ENCODE data around the gene KRT77.

Gene KRT77

GRCh38 chr12:52648012-52648550, 55.2 kb downstream of the KRT77 start:
- TF ChIP-seq, protein P1, sequence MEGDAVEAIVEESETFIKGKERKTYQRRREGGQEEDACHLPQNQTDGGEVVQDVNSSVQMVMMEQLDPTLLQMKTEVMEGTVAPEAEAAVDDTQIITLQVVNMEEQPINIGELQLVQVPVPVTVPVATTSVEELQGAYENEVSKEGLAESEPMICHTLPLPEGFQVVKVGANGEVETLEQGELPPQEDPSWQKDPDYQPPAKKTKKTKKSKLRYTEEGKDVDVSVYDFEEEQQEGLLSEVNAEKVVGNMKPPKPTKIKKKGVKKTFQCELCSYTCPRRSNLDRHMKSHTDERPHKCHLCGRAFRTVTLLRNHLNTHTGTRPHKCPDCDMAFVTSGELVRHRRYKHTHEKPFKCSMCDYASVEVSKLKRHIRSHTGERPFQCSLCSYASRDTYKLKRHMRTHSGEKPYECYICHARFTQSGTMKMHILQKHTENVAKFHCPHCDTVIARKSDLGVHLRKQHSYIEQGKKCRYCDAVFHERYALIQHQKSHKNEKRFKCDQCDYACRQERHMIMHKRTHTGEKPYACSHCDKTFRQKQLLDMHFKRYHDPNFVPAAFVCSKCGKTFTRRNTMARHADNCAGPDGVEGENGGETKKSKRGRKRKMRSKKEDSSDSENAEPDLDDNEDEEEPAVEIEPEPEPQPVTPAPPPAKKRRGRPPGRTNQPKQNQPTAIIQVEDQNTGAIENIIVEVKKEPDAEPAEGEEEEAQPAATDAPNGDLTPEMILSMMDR (IDR thresholded peaks at IDR 0.05; ENCODE audit: extremely low read depth, missing control alignments), result no peak

GRCh38 chr12:52647601-52648000, 55.7 kb downstream of the KRT77 start:
- DNase-seq (ENCODE audit: low spot score), result no peak
- TF ChIP-seq, protein P1 (IDR thresholded peaks at IDR 0.05; ENCODE audit: extremely low read depth, missing control alignments), result no peak

More at GRCh38 chr12:52648012-52648550, 55.2 kb downstream of the KRT77 start:
- DNase-seq (ENCODE audit: low spot score), result no peak

- no peak for DNase-seq (ENCODE audit: low spot score)
- TF ChIP-seq, protein P1 (IDR thresholded peaks at IDR 0.05; ENCODE audit: extremely low read depth, missing control alignments), result no peak
Observed at GRCh38 chr12:52646613-52647012, 56.7 kb downstream of the KRT77 start.

DNA sequence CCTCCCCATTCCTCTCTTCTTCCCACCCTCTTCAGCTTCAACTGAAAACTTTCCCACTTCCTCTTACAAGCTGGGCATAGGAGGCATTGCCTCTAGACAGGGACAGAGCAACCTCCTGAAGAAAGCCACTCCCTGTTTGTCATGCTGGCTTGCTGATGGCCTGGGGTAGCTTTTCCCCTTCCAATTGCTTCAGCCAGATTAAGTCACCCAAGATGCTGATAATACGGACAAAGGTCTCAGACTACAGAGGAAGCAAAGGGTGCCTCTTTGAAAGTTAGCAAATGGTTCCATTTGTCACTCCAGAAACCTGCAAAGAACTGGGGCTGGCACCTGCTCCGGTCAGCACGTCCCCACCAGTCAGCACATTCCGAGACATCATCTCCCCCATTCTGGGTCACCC, 57.3 kb downstream of the KRT77 start:
- DNase-seq (ENCODE audit: low spot score), result no peak
- TF ChIP-seq, protein P1 (IDR thresholded peaks at IDR 0.05; ENCODE audit: extremely low read depth, missing control alignments), result no peak

DNA sequence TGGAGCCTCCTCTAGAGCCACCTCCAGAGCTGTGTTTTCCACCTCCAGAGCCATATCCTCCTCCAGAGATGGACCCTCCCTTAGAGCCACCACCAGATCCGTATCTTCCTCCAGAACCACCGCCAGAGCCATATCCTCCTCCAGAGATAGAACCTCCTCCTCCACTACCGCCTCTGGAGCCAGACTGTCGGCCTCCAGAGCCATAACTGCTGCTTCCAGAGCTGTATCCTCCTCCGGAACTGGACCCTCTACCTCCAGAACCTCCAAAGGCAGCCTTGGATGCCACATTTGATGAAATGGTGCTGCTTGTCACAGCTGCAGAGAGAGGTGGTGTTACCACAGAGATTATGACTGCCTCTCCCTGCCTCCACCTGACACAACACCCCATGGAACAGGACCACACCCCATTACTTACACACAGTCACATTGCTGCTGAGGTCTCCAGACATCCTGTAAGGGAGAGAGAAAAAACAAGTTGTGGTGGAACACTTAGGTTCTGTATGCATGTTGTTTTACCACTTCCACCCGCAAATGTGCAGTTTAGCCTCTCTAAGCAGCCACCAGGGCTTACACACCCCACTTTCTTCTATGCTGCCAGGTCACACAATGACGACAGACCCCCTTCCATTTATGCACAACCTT, 58.1 kb downstream of the KRT77 start:
- TF ChIP-seq, protein P1 (IDR thresholded peaks at IDR 0.05; ENCODE audit: extremely low read depth, missing control alignments), result no peak
- no peak for DNase-seq (ENCODE audit: low spot score)

DNA sequence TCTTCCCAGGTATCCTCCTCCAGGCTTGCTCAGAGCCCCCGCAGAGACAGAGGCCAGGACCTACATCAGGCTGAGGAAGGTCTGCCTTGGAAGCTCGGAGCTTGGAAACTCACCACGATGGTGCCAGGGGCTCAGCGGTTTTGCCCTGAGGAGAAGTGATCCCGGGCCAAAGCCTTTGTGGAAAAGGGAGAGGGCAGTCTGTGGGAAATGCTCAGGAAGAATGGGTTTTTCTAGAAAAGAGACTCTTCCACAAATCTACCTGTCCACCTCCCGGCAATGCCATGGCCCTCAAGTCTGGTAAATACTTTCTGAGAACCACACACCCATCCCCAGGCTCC, 59.3 kb downstream of the KRT77 start:
- TF ChIP-seq, protein P1 (IDR thresholded peaks at IDR 0.05; ENCODE audit: extremely low read depth, missing control alignments), result no peak
- no peak for DNase-seq (ENCODE audit: low spot score)

DNA sequence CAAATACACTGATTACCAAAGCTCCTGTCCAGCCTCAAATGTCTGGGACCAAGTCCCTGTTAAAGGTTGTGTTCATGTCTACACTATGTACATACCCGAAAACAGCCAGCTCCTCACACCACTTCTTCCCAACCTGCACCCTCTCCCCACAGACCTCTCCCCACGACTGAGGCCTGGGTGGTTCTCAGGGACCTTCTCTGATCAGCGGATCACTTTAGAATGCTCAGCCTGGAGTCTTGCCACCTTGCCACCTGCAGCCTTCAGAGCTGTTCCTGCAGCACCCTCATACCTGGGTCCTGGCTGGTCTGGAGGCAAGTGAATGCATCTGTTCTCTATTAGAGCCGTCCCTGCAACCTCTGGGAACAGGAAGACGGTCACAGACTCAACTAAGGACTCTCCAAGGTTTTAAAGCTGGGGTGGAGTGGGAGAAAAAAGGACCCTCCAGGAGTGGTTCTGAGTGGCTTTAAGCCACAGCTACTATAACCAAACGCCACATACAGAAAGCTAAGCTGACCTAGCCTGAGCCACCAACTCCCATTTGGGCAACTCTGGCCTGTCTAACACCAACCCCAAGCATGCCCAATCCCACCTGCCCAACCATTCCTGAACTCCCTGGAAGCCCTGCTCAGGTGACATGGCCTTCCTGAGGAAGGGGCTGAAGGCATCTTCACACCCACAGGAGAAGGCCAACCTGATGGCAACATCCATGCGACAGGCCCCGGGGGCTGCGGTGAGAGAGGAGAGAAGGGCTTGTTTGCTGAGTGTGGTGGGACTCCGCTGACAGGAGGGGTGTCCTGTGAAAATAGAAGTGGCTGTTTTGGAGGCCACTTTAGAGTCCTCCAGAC, 59.9 kb downstream of the KRT77 start:
- DNase-seq (ENCODE audit: low spot score), result no peak
- TF ChIP-seq, protein P1 (IDR thresholded peaks at IDR 0.05; ENCODE audit: extremely low read depth, missing control alignments), result no peak

Data from GM20000 (cell line).